ENCODE results near the gene BATF. TPM values are rescaled to one million over a fixed set of nuclear protein-coding genes. Genes with fewer than 3 reads are reported as not detected.

Gene BATF
- polyA plus RNA-seq, 1 of the 3 experiments (the other 2 are of a cell fraction), result not detected

DNA sequence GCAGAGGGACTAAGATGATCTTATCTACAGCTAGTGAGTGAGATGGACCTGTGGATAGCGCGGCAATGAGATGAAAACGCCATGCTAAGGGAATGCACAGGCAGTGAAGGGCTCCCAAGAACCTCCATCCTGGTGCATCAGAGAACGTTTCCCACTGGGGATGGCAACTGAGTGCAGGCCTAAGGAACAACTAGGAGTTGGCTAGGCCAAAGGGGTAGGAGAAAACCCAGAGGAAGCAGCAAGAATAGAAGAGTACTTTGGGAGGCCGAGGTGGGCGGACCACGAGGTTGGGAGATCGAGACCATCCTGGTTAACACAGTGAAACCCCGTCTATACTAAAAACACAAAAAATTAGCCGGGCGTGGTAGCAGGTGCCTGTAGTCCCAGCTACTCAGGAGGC, 24.6 kb upstream of the BATF start:
- H3K9me3 ChIP-seq, result no peaks in the 10 kb centered on the region
- no peak overlapping the region for H3K4me2 ChIP-seq
- no peak overlapping the region for H3K4me3 ChIP-seq (ENCODE audit: low read depth in 2 of 2, low read length in 1 of 2)
- TF ChIP-seq, protein P1, sequence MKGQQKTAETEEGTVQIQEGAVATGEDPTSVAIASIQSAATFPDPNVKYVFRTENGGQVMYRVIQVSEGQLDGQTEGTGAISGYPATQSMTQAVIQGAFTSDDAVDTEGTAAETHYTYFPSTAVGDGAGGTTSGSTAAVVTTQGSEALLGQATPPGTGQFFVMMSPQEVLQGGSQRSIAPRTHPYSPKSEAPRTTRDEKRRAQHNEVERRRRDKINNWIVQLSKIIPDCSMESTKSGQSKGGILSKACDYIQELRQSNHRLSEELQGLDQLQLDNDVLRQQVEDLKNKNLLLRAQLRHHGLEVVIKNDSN (IDR thresholded peaks at IDR 0.05; ENCODE audit: borderline replicate concordance, low read depth), result no peak
- no peak for TF ChIP-seq SMC3 (IDR thresholded peaks at IDR 0.05; ENCODE audit: low read depth, low read length)
- no peak for TF ChIP-seq TCF12 (IDR thresholded peaks at IDR 0.05)
- no peak for TF ChIP-seq FOSL2 (IDR thresholded peaks at IDR 0.05; ENCODE audit: borderline replicate concordance, low read depth)
- no peak for TF ChIP-seq MEF2A (IDR thresholded peaks at IDR 0.05; ENCODE audit: borderline replicate concordance, low read depth)
- TF ChIP-seq GATA2 (CRISPR knock-in tag; IDR thresholded peaks at IDR 0.05), result no peak
- no peak for TF ChIP-seq SIN3A (IDR thresholded peaks at IDR 0.05; ENCODE audit: borderline replicate concordance, low read depth, low read length)
- TF ChIP-seq YY1 (IDR thresholded peaks at IDR 0.05; ENCODE audit: low read depth), result no peak
- TF ChIP-seq MXI1 (IDR thresholded peaks at IDR 0.05; ENCODE audit: low read depth, low read length), result no peak
- TF ChIP-seq JUND (IDR thresholded peaks at IDR 0.05), result no peak
- TF ChIP-seq, protein P2, sequence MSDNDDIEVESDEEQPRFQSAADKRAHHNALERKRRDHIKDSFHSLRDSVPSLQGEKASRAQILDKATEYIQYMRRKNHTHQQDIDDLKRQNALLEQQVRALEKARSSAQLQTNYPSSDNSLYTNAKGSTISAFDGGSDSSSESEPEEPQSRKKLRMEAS (IDR thresholded peaks at IDR 0.05; ENCODE audit: low read depth), result no peak
- TF ChIP-seq, protein P3, sequence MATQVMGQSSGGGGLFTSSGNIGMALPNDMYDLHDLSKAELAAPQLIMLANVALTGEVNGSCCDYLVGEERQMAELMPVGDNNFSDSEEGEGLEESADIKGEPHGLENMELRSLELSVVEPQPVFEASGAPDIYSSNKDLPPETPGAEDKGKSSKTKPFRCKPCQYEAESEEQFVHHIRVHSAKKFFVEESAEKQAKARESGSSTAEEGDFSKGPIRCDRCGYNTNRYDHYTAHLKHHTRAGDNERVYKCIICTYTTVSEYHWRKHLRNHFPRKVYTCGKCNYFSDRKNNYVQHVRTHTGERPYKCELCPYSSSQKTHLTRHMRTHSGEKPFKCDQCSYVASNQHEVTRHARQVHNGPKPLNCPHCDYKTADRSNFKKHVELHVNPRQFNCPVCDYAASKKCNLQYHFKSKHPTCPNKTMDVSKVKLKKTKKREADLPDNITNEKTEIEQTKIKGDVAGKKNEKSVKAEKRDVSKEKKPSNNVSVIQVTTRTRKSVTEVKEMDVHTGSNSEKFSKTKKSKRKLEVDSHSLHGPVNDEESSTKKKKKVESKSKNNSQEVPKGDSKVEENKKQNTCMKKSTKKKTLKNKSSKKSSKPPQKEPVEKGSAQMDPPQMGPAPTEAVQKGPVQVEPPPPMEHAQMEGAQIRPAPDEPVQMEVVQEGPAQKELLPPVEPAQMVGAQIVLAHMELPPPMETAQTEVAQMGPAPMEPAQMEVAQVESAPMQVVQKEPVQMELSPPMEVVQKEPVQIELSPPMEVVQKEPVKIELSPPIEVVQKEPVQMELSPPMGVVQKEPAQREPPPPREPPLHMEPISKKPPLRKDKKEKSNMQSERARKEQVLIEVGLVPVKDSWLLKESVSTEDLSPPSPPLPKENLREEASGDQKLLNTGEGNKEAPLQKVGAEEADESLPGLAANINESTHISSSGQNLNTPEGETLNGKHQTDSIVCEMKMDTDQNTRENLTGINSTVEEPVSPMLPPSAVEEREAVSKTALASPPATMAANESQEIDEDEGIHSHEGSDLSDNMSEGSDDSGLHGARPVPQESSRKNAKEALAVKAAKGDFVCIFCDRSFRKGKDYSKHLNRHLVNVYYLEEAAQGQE (IDR thresholded peaks at IDR 0.05; ENCODE audit: low read depth, low read length), result no peak
- TF ChIP-seq RFX5 (IDR thresholded peaks at IDR 0.05; ENCODE audit: low read length), result no peak
- TF ChIP-seq FOXM1 (IDR thresholded peaks at IDR 0.05; ENCODE audit: low read depth), result no peak
- TF ChIP-seq RCOR1 (IDR thresholded peaks at IDR 0.05; ENCODE audit: low read length), result no peak
- TF ChIP-seq, protein P4, sequence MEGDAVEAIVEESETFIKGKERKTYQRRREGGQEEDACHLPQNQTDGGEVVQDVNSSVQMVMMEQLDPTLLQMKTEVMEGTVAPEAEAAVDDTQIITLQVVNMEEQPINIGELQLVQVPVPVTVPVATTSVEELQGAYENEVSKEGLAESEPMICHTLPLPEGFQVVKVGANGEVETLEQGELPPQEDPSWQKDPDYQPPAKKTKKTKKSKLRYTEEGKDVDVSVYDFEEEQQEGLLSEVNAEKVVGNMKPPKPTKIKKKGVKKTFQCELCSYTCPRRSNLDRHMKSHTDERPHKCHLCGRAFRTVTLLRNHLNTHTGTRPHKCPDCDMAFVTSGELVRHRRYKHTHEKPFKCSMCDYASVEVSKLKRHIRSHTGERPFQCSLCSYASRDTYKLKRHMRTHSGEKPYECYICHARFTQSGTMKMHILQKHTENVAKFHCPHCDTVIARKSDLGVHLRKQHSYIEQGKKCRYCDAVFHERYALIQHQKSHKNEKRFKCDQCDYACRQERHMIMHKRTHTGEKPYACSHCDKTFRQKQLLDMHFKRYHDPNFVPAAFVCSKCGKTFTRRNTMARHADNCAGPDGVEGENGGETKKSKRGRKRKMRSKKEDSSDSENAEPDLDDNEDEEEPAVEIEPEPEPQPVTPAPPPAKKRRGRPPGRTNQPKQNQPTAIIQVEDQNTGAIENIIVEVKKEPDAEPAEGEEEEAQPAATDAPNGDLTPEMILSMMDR (IDR thresholded peaks at IDR 0.05), result no peak
- WGBS (ENCODE audit: low lambda C conversion rate), result 81% methylated on average over 11 of the region's 11 CpGs
- ChIA-PET POLR2A (interaction anchor here (0.6 kb wide), 1 partner anchor 55 kb away, joined by 3 read pairs; no protein-coding TSS in a partner anchor), CTCF (interaction anchor here (0.8 to 3.3 kb wide), 8 partner anchors 9 to 201 kb away, joined by 3 to 24 read pairs (median 4); no protein-coding TSS in a partner anchor)
- no peak overlapping the region for H3K27ac ChIP-seq (ENCODE audit: low read depth in 2 of 2, low read length in 1 of 2)
- no peaks in the 10 kb centered on the region for H4K20me1 ChIP-seq (ENCODE audit: insufficient read depth)
- no peaks in the 10 kb centered on the region for H3K79me2 ChIP-seq (ENCODE audit: insufficient read depth)
- DNase-seq, result no peak
- H3F3A ChIP-seq (replicated peaks; ENCODE audit: insufficient read depth), result peaks cover 3% of the 10 kb centered on the region
- H3K36me3 ChIP-seq (replicated peaks in 1 of 2; ENCODE audit: control insufficient read depth in 1 of 2, insufficient read depth in 2 of 2, low read length in 1 of 2), result no peaks in the 10 kb centered on the region
- no peaks in the 10 kb centered on the region for H3K4me1 ChIP-seq (ENCODE audit: control insufficient read depth in 1 of 2, insufficient read depth in 2 of 2, low read depth in 1 of 2, low read length in 1 of 2)
- H2AFZ ChIP-seq (ENCODE audit: low read depth), result no peak overlapping the region
- no peaks in the 10 kb centered on the region for H3K27me3 ChIP-seq (ENCODE audit: insufficient read depth)
- H3K9ac ChIP-seq, result no peak overlapping the region
- H3K9me2 ChIP-seq, result no peaks in the 10 kb centered on the region
